Nephron (organoid): ENCODE measurements around the gene GRK2.
A peak's percentile ranks its signal among the peaks of the same experiment; 100 is the strongest.
"Not testable (repeated sequence)": the region's sequence is repeated elsewhere in the genome, so short reads cannot be mapped to it uniquely, and the experiment has no call there.

Experiments
- H3K27ac Mint-ChIP-seq, 3 experiments: 2 replicates each; pipeline ENCODE4 v1.8.0; 2020; ENCODE audit warnings: mixed read lengths in 3 of 3, mild to moderate bottlenecking in 2 of 3, moderate library complexity in 1 of 3
- H3K27me3 Mint-ChIP-seq: 2 replicates; pipeline ENCODE4 v1.8.0; 2021; ENCODE audit warnings: low read depth, mild to moderate bottlenecking, moderate library complexity, mixed read lengths
- H3K36me3 Mint-ChIP-seq: 2 replicates; pipeline ENCODE4 v1.8.0; 2020; ENCODE audit warnings: low read depth, mixed read lengths
- H3K4me1 Mint-ChIP-seq: 2 replicates; pipeline ENCODE4 v1.8.0; 2020; ENCODE audit warnings: mixed read lengths
- H3K4me3 Mint-ChIP-seq, 3 experiments: 2 replicates each; pipeline ENCODE4 v1.8.0; 2020; ENCODE audit warnings: mild to moderate bottlenecking in 3 of 3, mixed read lengths in 3 of 3, moderate library complexity in 2 of 3
- H3K9me3 Mint-ChIP-seq: 2 replicates; pipeline ENCODE4 v1.8.0; 2020; ENCODE audit warnings: mixed read lengths
- CTCF ChIP-seq, 3 experiments: fragments of 200-600 bp; sonication (generic); IDR thresholded peaks; one replicate each; pipeline ENCODE4 v1.5.0; 2021; ENCODE audit warnings: antibody characterized with exemption in 3 of 3; ENCODE audit not compliant: unreplicated experiment in 3 of 3

GRK2 gene

GRCh38 chr11:67256477-67257135 is 9.7 kb upstream of the GRK2 start:
- TF ChIP-seq CTCF (IDR thresholded peaks at IDR 0.05; ENCODE audit: unreplicated experiment in 3 of 3) = no peak
- Mint-ChIP-seq H3K4me3 (no peak overlapping the region), H3K9me3 (no peaks in the 10 kb centered on the region), H3K36me3 (peaks cover 58% of the 10 kb centered on the region), H3K27me3 (peaks cover 3% of the 10 kb centered on the region), H3K27ac (peak overlapping the region in 2 of 3 experiments; percentile 31 to 42), H3K4me1 (no peaks in the 10 kb centered on the region)

GRCh38 chr11:67260406-67260805 is 5.9 kb upstream of the GRK2 start:
- TF ChIP-seq CTCF (IDR thresholded peaks at IDR 0.05; ENCODE audit: unreplicated experiment in 3 of 3) = no peak
- Mint-ChIP-seq H3K27ac (no peak overlapping the region), H3K9me3 (no peaks in the 10 kb centered on the region), H3K27me3 (peaks cover 8% of the 10 kb centered on the region), H3K4me1 (peaks cover 6% of the 10 kb centered on the region), H3K4me3 (peak overlapping the region; percentile 54 to 73 (median 58)), H3K36me3 (peaks cover 20% of the 10 kb centered on the region)

- not testable (repeated sequence) for H3K9me3 Mint-ChIP-seq, H3K27me3 Mint-ChIP-seq, H3K27ac Mint-ChIP-seq, H3K4me1 Mint-ChIP-seq
- Mint-ChIP-seq H3K36me3 (peaks cover 15% of the 10 kb centered on the region), H3K4me3 (peak overlapping the region; percentile 75 to 85 (median 80))
These were observed 5.2 kb upstream of the GRK2 start for GRCh38 chr11:67260885-67261639.

GRCh38 chr11:67261640-67261945 is 4.7 kb upstream of the GRK2 start:
- H3K36me3 Mint-ChIP-seq = peaks cover 13% of the 10 kb centered on the region
- no peak overlapping the region for H3K27ac Mint-ChIP-seq
- H3K27me3 Mint-ChIP-seq = peaks cover 8% of the 10 kb centered on the region
- peaks cover 10% of the 10 kb centered on the region for H3K4me1 Mint-ChIP-seq
- TF ChIP-seq CTCF (IDR thresholded peaks at IDR 0.05; ENCODE audit: unreplicated experiment in 3 of 3) = peak in 1 of 3 experiments; percentile 31
- H3K4me3 Mint-ChIP-seq = peak overlapping the region; percentile 57 to 75 (median 71)
- no peaks in the 10 kb centered on the region for H3K9me3 Mint-ChIP-seq

GRCh38 chr11:67261946-67262681 is 4.2 kb upstream of the GRK2 start:
- H3K9me3 Mint-ChIP-seq = no peaks in the 10 kb centered on the region
- TF ChIP-seq CTCF (IDR thresholded peaks at IDR 0.05; ENCODE audit: unreplicated experiment in 3 of 3) = no peak
- H3K36me3 Mint-ChIP-seq = peaks cover 8% of the 10 kb centered on the region
- peaks cover 10% of the 10 kb centered on the region for H3K4me1 Mint-ChIP-seq
- H3K27me3 Mint-ChIP-seq = peaks cover 8% of the 10 kb centered on the region
- H3K27ac Mint-ChIP-seq = peak overlapping the region in 2 of 3 experiments; percentile 24 to 79
- peak overlapping the region; percentile 73 to 76 (median 75) for H3K4me3 Mint-ChIP-seq
